NCI-H1092 treated with DMSO at 0.1 percent for 48 hours (cell line): ENCODE data around the gene TMIE.
"Not testable (repeated sequence)": the region's sequence is repeated elsewhere in the genome, so short reads cannot be mapped to it uniquely, and the experiment has no call there.

Source experiments
- DNase-seq: peaks from one replicate; lab custom pipeline; 2025; lab: John Stamatoyannopoulos, UW

TMIE gene

GRCh38 chr3:46722443-46722842, 21.3 kb downstream of the TMIE start:
- DNase-seq: no peak

- no peak for DNase-seq
Measured at GRCh38 chr3:46724424-46724823, 23.2 kb downstream of the TMIE start.

- DNase-seq: peak; percentile 21
Measured at GRCh38 chr3:46725621-46726314, 24.6 kb downstream of the TMIE start.

GRCh38 chr3:46729038-46729437, 27.8 kb downstream of the TMIE start:
- no peak for DNase-seq

- DNase-seq: no peak
Measured at GRCh38 chr3:46730819-46731218, 29.6 kb downstream of the TMIE start.

- DNase-seq: no peak
Measured at GRCh38 chr3:46731795-46732194, 30.6 kb downstream of the TMIE start.

GRCh38 chr3:46733026-46733800, 32.0 kb downstream of the TMIE start:
- DNase-seq: no peak

GRCh38 chr3:46734773-46735172, 33.6 kb downstream of the TMIE start:
- DNase-seq: no peak

GRCh38 chr3:46736006-46736872, 35.0 kb downstream of the TMIE start:
- DNase-seq: no peak

- peak; percentile 8 for DNase-seq
Measured at GRCh38 chr3:46737329-46737731, 36.1 kb downstream of the TMIE start.

GRCh38 chr3:46739565-46739964, 38.4 kb downstream of the TMIE start:
- not testable (repeated sequence) for DNase-seq

- DNase-seq: no peak
Measured at GRCh38 chr3:46742992-46743585, 41.9 kb downstream of the TMIE start.

- no peak for DNase-seq
Measured at GRCh38 chr3:46746711-46747110, 45.5 kb downstream of the TMIE start.

- no peak for DNase-seq
Measured at GRCh38 chr3:46748170-46748569, 47.0 kb downstream of the TMIE start.

GRCh38 chr3:46749129-46749528, 47.9 kb downstream of the TMIE start:
- DNase-seq: no peak

GRCh38 chr3:46750555-46751038, 49.4 kb downstream of the TMIE start:
- no peak for DNase-seq

- not testable (repeated sequence) for DNase-seq
Measured at GRCh38 chr3:46753127-46753526, 51.9 kb downstream of the TMIE start.

- DNase-seq: no peak
Measured at GRCh38 chr3:46755646-46756045, 54.5 kb downstream of the TMIE start.

- no peak for DNase-seq
Measured at GRCh38 chr3:46756642-46757041, 55.5 kb downstream of the TMIE start.

- no peak for DNase-seq
Measured at GRCh38 chr3:46759239-46760167, 58.3 kb downstream of the TMIE start.
